Measurements from ENCODE around the gene KRT20.
"Not testable (repeated sequence)": the region's sequence is repeated elsewhere in the genome, so short reads cannot be mapped to it uniquely, and the experiment has no call there.

Gene KRT20, protein sequence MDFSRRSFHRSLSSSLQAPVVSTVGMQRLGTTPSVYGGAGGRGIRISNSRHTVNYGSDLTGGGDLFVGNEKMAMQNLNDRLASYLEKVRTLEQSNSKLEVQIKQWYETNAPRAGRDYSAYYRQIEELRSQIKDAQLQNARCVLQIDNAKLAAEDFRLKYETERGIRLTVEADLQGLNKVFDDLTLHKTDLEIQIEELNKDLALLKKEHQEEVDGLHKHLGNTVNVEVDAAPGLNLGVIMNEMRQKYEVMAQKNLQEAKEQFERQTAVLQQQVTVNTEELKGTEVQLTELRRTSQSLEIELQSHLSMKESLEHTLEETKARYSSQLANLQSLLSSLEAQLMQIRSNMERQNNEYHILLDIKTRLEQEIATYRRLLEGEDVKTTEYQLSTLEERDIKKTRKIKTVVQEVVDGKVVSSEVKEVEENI

DNA sequence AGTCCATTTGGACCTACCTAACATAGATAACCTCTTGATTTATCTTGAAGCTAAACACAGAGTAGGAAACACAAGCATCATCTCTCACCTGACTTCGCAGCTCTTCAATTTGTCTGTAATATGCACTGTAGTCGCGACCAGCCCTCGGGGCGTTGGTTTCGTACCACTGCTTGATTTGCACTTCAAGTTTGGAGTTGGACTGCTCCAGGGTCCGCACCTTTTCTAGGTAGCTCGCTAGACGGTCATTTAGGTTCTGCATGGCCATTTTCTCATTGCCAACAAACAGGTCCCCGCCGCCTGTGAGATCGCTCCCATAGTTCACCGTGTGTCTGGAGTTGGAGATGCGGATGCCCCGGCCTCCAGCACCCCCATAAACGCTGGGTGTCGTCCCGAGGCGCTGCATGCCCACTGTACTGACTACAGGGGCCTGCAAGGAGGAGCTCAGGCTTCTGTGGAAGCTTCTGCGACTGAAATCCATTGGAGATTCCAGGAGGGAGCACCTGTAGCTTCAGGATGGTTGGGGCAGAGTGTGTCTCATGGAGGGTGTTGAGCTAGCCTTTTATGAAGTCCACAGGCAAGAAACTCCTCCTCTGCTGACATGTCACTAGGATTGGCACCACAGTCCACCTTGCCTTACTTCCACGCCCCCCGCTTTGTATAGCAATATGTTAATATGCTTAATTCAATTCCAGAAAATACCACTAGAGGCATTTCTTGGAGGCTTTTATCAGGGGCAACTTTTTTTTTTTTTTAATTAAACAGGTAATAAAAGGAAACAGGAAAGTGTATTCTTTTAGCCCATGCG is at the start of gene KRT20:
KRT20 (minus strand) TSS at position 535 of the 805 bp plus-strand sequence; CDS start at position 478, 57 bp downstream.
- TF ChIP-seq, protein P1, sequence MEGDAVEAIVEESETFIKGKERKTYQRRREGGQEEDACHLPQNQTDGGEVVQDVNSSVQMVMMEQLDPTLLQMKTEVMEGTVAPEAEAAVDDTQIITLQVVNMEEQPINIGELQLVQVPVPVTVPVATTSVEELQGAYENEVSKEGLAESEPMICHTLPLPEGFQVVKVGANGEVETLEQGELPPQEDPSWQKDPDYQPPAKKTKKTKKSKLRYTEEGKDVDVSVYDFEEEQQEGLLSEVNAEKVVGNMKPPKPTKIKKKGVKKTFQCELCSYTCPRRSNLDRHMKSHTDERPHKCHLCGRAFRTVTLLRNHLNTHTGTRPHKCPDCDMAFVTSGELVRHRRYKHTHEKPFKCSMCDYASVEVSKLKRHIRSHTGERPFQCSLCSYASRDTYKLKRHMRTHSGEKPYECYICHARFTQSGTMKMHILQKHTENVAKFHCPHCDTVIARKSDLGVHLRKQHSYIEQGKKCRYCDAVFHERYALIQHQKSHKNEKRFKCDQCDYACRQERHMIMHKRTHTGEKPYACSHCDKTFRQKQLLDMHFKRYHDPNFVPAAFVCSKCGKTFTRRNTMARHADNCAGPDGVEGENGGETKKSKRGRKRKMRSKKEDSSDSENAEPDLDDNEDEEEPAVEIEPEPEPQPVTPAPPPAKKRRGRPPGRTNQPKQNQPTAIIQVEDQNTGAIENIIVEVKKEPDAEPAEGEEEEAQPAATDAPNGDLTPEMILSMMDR (IDR thresholded peaks at IDR 0.05; ENCODE audit: low read depth, low read length, missing control alignments) = no peak
- no peak within 1 kb of the TSS for H3K4me3 ChIP-seq (ENCODE audit: low read depth, low read length)
- in situ Hi-C loops (cut with HindIII; ENCODE audit: low sequenced_read_pairs) = no loop called here
- no peak for DNase-seq (ENCODE audit: low read depth)

DNA sequence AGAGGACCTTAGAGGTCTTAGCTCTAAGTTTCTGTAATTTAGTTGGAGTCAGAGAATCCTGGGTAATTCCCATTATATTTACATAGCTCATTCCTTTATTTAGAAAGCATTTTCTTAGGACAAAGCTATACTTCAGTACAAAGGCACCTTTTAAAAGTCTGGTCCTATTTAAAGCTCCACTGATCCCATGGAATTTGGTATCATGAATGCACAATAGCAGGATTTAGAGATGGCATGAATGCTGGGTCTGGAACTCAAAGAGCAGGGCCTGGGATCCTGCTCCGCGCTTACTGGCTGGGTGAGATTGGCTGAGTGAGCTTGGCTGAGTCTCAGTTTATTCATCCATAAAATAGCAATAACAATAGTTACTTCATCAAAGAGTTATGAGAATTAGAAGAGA is 47.6 kb upstream of the KRT20 start:
- no peak for DNase-seq (ENCODE audit: low read depth)
- TF ChIP-seq, protein P1 (IDR thresholded peaks at IDR 0.05; ENCODE audit: low read depth, low read length, missing control alignments) = no peak
- no peak overlapping the region for H3K4me3 ChIP-seq (ENCODE audit: low read depth, low read length)
- in situ Hi-C loops (cut with HindIII; ENCODE audit: low sequenced_read_pairs) = no loop called here

DNA sequence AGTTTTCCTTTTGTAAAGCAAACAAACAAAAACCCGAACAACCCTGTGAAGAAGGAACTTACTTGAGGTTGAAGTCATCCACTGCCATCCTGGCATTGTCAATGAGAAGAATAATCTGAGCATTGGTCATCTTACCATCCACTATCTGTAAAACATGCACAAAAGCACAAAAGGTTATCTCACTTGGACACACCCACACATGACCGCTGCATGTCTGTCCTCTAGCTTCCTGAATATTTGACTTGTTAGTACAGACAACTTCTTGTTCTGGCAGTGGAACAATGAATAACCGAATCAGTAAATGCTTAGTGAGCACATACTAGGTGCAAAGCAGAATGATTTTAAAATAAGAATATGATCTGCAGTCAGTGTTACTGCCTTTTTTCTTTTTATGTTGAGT is 46.3 kb upstream of the KRT20 start:
- no peak for DNase-seq (ENCODE audit: low read depth)
- TF ChIP-seq, protein P1 (IDR thresholded peaks at IDR 0.05; ENCODE audit: low read depth, low read length, missing control alignments) = no peak

DNA sequence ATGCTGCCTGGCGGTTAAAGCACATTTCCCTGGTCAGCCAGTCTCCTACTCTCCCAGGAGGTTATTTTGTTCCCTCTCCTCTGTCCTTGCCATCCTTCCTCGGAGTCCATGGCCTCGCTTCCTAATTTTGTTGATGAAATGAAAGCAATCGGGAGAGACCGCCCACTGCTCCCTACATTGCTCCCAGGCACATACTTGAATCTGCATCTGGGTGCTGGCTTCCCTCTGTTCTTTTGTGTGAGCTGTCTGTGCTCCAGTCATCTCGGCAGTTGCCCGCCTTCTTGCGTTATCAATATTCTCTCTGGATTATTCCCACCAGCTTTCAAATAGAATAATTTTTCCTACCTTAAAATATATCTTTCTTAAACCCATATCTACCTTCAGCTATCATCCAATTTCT is 41.3 kb upstream of the KRT20 start:
- TF ChIP-seq, protein P1 (IDR thresholded peaks at IDR 0.05; ENCODE audit: low read depth, low read length, missing control alignments) = no peak
- DNase-seq (ENCODE audit: low read depth) = no peak
- in situ Hi-C loops (cut with HindIII; ENCODE audit: low sequenced_read_pairs) = no loop called here
- no peak overlapping the region for H3K4me3 ChIP-seq (ENCODE audit: low read depth, low read length)

More for the DNA sequence above, 46.3 kb upstream of the KRT20 start:
- H3K4me3 ChIP-seq (ENCODE audit: low read depth, low read length) = no peak overlapping the region
- in situ Hi-C loops (cut with HindIII; ENCODE audit: low sequenced_read_pairs) = no loop called here

DNA sequence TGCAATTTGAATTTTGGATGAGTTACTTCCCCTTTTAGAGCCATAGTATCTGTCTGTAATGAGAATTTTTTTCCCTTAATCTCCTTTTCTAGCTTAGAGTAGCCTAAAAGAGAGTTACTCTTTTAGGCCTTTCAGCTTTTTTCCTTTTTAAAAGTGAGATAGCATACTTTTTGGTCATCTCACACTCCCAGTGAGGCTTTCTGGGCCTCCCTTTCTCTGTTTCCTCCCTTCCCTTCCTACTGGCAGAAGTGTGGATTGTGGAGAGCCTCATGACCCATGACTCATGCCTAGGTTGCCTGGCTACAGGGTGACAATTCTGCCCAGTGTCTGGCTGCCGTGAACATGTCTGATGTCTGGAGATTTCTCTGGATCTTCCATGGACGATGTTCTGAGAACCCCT is 37.2 kb upstream of the KRT20 start:
- no peak overlapping the region for H3K4me3 ChIP-seq (ENCODE audit: low read depth, low read length)
- in situ Hi-C loops (cut with HindIII; ENCODE audit: low sequenced_read_pairs) = loop anchor here (25.0 kb wide), 1 partner anchor 740 kb away; no protein-coding TSS in a partner anchor
- TF ChIP-seq, protein P1 (IDR thresholded peaks at IDR 0.05; ENCODE audit: low read depth, low read length, missing control alignments) = no peak
- DNase-seq (ENCODE audit: low read depth) = no peak

DNA sequence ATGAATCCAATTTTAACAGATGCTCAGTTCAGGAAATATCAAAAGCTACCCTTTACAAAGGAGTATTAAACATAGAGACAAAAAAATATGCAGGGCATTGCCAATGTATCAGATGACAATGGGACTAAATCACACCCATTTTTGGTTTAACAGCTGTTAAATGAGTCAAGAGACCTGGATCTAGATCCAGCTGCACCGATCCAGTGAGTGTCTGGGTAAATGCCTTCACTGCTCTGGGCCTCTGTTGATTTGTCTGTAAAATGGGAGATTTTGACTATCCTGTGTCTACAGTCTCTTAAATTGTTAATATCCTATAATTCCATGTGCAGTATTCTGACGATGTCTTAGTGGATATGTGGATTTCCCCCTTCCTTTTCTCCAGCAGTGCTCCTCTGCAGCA is 36.0 kb upstream of the KRT20 start:
- in situ Hi-C loops (cut with HindIII; ENCODE audit: low sequenced_read_pairs) = loop anchor here (25.0 kb wide), 1 partner anchor 741 kb away; no protein-coding TSS in a partner anchor
- TF ChIP-seq, protein P1 (IDR thresholded peaks at IDR 0.05; ENCODE audit: low read depth, low read length, missing control alignments) = no peak
- DNase-seq (ENCODE audit: low read depth) = no peak
- H3K4me3 ChIP-seq (ENCODE audit: low read depth, low read length) = no peak overlapping the region

DNA sequence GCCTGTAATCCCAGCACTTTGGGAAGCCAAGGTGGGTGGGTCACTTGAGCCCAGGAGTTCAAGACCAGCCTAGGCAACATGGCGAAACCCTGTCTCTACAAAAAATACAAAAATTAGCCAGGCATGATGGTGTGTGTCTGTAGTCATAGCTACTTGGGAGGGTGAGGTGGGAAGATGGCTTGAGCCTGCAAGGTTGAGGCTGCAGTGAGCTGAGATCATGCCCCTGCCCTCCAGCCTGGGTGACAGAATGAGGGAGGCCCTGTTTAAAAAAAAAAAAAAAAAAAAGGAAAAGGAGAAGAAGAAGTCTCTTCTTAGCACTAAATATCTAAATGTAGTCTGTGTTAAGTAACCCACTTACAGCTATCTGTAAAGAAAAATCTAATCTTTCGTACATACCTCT is 32.1 kb upstream of the KRT20 start:
- in situ Hi-C loops (cut with HindIII; ENCODE audit: low sequenced_read_pairs) = loop anchor here (25.0 kb wide), 1 partner anchor 745 kb away; no protein-coding TSS in a partner anchor
- DNase-seq (ENCODE audit: low read depth); H3K4me3 ChIP-seq (ENCODE audit: low read depth, low read length): not testable (repeated sequence)
